GM19397 (cell line): ENCODE measurements around the gene TBC1D1.

ENCODE experiments used
- ATAC-seq: cut with Tn5 transposase; IDR thresholded peaks from one replicate; pipeline ENCODE4 v1.9.1; 2021; ENCODE audit warnings: mild to moderate bottlenecking, moderate library complexity; ENCODE audit not compliant: unreplicated experiment

The TBC1D1 gene

DNA sequence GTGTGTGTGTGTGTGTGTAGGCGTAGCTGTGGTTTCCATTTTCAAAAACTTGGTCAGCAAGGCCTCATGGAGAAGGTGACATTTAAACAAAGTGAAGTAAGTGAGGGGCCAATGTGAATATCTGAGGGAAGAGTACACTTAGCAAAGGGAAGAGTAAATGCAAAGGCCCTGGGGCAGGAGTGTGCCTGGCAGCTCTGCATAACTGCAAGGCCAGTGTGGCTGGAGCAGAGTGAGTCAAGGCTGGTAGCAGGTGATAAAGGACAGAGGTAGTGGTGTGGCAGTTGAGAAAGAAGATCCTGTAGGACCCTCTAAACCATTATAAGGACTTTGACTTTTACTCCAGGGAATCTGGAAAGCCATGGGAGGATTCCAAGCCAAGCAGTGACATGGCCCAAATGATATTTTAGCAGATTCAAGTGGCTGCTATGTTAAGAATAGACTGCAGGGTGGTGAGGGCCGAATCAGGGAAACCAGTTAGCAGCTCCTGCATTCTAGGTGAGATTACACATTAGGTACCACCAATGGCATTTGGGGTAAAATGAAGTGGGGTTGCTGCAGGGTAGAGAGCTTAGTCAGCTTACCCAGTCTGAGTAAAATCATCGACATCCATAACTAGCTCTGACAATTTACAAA, 5.9 kb upstream of the TBC1D1 start:
- no peak for ATAC-seq

DNA sequence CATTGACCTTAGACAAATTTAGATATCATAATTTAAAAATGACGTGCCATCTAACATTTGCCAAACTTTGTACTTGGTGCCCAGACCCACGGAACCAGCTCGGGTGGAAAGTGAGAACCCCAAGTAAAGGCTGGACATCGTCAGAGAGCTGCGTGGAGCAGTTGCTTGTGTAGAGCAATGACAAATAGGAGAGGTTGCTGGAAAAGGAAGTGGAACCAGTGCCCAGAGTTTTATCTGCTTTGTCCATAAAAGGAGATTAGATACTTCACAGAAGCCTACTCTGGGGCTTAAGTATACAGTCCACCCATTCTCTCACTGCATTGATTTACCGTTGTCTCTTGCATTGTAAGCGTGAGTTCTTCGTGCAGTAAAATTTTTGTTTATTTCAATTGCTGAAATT, 5.4 kb upstream of the TBC1D1 start:
- no peak for ATAC-seq

DNA sequence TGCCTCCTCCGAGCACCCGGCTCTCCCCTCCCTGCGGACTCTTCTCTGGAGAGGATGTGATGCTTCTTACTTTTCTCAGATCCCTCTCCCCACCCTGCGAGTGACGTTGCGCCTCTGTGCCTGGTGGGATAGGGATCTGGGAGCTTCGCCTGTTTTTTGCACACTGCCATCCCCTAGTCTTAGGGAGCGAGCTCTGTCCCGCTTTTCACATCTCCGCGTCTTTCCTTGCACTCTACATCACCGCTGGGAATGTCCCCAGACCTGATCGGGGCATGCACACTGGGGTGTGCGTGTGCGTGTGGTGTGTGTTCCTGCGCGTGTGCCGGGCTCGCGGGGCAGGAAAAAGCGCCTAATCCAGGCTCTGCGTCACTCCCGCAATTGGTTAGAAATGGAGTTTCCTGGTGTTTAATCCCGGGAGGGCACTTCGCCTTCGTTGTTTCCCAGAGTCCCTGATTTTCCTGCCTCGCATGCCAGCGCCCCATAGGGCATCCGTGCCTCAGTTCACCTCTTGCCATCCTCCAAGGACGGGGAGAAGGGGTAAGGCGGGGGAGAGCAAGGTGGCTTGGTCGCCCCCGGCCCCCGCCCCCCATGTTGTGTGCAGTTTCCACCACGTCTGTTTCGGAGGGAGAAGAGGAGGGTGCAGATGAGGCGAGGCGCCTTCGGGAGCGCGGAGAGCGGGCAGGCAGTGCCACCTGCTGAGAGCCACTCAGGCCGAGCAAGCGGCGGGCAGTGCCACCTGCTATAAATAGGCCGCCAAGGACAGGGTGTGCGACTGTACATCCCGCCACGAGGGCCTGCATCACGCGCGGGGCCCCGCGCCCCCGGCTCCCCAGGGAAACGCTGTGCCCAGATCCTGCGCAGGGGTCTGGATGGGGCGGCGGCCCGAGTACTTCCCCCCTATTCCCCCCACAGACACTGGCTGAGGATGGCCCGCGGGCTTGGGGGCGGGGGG, 759 bp upstream of the TBC1D1 start:
- ATAC-seq: peak; percentile 10

DNA sequence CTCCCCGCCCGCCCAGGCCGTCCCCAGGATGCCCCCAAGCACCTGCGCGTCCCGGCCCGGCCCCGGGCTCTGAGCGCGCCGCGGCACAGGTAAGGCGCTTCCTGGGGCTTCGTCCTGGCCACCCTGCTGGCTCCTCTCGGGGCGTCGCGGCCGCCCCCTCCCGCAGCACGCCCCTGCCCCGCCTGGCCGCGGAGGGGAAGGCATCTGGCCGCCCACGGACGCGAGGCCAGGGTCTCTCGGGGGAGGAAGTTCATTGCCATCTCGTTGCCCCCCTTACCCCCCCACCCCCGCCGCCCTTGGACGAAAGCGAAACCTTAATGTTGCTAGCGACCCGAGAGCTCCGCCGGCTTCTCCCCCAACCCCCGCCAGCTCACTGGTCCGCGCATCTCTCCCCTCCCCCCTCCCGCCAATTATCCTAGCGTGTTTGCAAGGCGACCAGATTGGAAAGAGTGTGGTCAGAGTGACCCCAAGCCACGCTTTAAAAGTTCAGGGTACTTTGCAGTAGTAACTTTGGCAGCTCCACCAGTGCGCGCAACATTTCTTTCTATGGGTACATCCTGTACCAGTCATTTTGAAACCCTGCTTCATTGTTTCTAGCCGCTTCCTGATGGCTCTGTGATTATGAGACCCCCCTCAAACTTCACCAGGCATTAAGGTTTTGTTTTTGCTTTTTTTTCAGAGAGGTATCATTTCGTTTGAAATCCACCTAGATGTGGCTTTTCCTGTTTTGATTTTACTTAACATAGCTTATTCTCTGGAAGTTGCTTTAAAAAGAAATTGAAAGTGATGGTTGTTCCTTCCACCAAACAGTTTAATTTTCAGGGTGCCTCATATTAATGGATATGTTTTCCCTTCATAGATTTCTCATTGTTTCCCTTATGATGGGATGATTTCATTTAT, 626 bp downstream of the TBC1D1 start:
- ATAC-seq: peak; percentile 41

DNA sequence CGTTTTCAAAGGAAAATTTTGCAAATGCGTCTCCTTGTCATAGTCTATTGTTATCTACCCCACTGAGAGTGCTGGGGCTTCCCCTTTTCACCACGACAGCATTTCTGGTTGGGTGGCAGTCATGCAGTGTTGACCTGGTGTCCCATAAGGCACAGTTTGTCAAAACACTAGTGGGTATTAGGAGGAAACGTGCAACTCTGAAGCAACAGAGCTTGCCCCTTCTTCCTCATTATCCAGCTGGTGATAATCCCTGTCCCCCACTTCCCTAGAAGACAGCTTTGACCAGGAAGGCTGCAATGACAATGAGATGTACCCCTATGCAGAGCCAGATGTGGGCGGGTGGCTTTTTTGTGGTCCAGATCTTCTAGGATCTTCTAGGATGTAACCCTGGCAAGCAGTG, 1.8 kb downstream of the TBC1D1 start:
- ATAC-seq: no peak

DNA sequence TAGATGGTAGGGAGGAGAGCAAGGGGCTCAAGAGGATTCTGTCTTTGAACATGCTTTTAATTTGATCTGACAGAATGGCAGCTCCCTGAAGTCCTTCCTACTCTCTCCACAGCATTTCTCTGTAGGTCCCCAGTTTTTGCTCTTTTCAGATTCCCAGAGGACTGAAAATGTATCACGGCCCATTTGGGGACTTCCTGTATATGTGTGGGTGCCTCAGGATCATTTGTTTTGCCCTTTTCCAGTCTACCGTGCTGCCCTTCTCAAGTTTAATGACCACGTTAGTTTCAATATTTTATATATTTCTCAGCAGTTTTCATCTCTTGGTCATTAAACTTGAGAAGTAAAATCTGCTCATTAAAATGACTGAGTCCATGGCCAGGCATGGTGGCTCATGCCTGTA, 2.3 kb downstream of the TBC1D1 start:
- ATAC-seq: no peak

DNA sequence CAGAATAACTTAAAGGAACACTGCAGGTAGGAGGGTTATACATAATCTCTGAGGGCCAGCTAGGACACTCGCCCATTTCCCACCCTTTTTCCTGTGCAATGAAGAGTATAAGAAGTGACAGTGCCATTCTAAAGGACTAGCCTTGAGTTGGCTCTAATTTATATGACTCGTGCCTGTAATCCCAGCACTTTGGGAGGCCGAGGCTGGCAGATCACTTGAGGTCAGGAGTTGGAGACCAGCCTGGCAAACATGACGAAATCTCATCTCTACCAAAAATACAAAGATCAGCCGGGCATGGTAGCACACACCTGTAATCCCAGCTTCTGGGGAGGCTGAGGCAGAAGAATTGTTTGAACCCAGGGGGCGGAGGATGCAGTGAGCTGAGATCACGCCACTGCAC, 4.4 kb downstream of the TBC1D1 start:
- ATAC-seq: no peak

DNA sequence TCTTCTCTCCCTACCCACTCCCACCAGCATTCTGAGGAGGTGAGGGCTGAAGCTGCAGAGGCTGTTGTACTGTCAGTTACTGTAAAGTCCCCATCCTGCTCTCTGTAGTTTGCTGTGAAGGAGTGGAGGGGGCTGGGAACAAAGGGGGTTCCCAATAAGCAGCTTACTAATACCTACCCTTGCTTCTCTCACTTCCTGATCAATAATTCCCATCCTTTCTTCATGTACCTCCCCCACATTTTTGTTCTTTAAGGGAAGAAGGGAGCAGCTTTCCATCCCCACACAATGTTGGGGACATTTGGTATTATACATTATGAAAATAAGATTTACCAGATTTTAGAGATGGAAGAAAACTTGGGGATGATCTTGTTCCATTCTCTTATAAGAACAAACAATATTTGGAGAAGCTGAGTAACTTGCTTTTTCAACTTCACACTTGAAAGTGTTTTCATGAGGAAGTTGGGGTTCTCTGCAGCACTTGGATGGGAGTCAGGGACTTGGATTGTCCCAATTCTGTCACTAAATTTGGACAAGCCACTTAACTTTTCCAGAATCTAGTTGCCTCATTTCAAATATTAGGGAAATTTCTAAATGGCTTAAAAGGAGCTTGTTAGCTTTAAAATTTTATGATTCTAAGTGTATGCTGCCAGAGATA, 5.4 kb downstream of the TBC1D1 start:
- ATAC-seq: no peak

DNA sequence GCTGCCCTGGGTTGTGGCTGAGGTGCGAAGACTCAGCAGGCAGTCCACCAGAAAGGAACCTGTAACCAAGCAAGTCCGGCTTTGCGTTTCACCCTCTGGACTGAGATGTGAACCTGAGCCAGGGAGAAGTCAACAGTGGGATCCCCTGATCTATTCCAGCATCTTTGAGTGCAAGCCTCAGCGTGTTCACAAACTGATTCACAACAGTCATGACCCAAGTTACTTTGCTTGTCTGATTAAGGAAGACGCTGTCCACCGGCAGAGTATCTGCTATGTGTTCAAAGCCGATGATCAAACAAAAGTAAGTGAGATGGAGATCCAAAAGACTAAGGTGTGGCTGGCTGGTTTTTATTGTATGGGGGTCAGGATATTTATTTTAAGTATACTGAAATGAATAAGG, 11.3 kb downstream of the TBC1D1 start:
- ATAC-seq: no peak

DNA sequence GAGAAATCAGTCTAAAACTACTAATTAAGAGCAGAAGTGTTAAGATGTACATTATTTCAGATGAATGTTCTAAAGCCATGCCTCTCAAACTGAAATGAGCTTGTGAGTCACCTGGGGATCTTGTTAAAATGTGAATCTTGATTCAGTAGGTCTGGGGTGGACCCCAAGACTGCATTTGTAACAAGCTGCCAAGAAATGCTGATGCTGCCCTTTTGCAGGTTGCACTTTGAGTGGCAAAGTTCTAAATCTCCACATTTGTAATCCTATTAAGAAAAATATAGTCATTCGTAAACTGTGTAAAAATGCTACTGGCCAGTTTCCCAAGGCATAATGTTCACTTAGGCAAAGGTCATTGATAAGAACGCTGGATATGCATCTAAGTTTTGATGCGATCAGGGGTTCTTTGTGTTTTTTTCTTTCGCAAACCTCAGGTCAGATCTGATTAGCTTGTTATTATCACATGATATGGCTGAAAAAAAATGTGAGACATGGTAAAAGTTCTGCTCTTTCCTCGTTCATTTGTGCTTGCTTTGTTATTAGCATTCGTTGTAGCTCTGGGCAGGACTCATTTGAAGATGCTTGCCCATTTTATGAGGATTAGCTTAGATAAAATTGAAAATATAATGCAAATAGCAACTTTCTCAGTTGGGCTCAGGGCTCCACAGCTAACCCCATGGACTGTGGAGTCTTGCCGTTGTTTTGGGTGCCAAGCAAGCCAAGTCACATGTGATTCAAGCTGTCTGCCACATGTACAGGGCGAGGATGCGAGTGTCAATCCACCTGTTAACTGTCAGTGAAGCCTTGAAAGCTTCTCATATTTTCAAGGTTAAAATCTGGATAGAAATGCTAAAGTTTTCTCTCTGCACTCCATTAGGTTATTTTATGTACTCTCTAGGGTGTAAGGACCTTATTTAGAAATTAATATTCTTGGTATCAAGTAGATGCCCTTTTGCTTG, 12.1 kb downstream of the TBC1D1 start:
- no peak for ATAC-seq

DNA sequence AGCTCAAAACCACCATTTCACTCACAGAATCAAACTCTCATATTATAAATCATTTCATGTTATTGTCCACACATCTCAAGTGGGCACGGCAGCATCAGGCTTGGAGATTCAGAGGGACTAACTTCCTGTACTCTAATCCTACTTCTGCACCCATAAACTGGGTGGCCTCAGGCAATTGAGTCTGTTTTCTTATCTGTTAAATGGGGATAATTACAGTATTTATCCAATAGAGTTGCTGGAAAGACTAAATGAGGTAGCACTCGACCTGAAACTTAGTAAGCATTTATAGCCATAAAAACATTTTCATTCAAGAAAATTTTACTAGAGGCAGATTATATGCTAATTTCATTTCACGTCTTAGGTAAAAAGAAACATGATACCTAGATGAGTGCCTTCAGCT, 13.0 kb downstream of the TBC1D1 start:
- no peak for ATAC-seq

DNA sequence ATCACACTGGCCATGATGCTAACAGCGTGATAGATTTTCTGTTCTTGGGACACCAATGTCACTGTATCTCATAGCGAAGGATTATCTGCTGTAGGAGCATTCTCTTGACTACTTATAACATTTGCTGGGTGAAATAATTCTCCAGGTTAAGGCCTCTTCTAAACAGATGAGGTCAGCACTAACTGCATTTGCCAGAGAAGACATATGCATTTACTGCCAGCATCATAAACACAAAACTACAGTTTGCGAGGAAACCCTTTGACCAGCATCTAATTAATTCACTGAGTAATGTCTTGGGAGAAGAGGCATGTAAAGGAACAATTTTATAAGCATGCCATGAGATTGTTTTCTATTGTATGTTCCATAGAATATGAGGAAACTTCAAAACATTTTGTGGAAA, 13.9 kb downstream of the TBC1D1 start:
- no peak for ATAC-seq

DNA sequence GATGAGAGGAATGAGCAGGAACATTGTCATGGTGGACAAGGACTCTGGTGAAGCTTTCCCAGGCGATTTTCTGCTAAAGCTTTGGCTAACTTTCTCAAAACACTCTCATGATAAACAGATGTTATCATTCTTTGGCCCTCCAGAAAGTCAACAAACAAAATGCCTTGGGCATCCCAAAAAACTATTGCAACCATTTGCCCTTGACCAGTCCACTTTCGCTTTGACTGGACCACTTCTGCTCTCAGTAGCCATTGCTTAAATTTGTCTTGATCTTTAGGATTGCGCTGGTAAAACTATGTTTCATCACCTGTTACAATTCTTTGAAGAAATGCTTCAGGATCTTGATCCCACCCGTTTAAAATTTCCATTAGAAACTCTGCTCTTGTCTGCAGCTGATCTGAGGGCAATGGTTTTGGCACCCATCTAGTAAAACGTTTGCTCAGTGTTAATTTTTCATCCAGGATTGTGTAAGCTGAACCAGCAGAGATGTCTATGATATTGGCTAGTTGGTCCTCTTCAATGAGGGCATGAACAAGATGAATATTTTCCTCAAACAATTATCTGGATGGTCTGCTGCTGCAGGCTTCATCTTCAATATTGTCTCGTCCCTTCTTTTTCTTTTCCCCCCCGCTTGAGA, 14.8 kb downstream of the TBC1D1 start:
- no peak for ATAC-seq

DNA sequence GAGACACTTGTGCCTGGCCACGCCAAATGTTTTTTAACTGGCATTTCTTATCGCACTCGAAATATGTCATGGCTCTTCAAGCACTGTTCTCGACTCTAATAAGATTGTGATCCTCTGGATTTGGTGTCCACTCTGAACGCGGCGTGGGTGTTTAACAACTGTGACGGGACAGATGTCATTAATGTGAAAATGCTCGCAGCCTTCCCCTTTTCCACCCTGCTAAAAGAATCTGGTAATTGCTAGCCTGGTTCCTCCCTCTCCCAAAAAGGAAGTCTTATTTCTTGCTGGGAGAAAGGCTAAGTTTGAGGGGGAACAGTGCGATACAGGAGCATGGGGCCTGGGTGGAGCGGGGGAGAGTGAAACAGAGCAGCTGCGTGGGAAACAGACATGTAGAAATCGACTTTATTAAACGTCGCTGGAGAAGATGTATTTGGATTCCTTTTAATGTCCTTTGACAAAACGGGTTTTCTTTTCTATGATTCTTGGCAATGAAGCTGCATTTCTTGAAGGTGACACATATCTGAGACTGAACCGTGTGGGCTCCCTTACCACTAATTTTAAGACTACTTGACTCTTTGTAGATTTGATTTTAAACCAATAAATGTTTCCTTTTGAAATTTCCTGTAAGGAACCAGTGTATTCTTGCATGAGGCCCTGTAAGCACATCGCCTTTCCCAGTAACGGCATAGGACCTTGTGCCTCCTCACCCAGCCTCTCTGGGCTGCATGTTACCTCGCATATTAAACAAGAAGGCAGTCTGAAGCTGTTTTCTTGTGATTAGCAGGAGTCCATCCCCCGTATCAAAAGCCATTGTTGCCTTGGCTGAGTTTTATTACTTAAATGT, 17.8 kb downstream of the TBC1D1 start:
- ATAC-seq: no peak

DNA sequence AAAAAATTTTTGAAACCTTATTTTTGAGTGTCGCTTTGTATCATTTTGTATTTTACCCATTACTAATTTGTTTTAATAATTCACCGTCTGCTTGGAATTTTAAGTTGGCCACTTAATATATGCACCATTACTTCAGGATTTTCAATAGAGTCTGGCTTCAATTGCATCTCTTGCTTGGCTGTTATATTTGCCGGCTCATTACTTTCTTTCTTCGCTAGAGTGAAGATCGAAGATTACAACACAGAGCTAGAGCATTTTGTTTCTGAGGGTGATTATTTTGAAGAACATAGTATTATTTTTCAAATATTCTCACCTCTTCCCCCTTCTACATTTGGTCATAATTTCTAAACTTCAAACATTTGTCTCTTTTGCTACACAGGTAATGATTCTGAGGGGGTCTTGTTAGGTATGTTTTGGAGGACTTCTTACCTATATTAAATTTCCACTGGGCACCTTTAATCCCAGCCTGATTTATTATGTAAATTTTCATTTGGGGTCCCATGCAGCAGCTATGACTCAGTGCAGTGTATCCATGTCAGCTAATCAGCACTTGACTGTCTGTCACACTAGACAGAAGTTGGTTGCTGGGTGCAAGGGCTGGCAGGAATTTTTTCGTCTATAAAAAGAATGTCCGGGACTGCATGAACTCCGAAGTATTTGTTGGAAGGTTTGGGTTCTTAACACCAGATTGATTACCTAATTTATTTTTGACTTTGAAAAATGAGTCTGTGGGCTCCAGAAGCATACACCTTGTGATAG, 18.6 kb downstream of the TBC1D1 start:
- ATAC-seq: no peak

DNA sequence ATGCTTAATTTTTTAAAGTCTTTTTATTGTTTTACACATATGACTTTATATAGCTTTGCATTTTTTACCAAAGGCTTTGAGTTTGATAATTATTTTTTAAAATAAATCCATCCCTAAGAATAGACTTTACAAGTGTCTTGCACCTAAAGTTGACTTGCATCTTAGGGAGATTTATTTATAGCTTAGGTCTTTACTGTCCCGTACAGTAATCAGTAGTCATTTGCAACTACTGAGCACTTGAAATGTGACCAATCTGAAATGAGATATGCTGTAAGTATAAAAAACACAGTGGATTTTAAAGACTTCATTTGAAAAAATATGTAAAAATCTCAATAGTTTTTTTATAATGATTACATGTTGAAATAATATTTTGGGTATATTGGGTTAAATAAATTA, 19.2 kb downstream of the TBC1D1 start:
- no peak for ATAC-seq

DNA sequence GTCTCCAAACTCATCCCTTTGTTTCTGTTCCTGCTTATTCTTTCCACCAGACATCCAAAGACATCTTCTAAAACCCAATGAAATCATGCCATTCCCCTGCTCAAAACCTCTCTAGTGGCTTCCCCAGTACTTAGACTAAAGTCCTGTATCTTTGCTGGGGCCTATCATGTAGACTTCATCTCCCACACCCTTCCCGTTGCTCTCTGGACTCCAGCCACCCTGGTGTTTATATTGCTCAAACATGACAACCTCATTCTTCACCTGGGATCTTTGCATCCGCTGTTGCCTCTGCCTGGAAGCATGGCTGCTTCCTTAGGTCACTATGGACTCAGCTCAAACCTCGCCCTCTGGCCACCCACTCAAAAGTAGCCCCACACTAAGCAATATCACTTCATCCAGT, 23.7 kb downstream of the TBC1D1 start:
- ATAC-seq: no peak

DNA sequence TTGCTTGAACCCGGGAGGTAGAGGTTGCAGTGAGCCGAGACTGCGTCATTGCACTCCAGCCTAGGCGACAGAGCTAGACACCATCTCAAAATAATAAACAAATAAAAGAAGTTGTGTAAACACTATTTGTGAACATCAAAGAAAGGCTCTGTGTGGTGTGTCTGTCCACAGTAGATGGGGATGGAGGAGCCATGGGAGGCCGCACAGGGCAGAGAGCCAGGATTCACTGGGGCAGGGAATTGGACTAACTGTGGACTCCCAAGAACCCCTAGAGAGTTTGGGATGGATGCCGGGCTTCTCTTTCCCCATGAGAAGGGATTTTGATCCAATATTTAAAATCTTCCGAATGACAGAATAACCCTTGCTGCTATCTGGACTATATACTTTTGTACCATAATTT, 26.5 kb downstream of the TBC1D1 start:
- no peak for ATAC-seq
